HG02763 (cell line): ENCODE results near the gene CREBBP.

Experiments used
- ATAC-seq: cut with Tn5 transposase; IDR thresholded peaks from one replicate; pipeline ENCODE4 v1.9.1; 2021; ENCODE audit warnings: mild to moderate bottlenecking, moderate library complexity; ENCODE audit not compliant: unreplicated experiment

The CREBBP gene

DNA sequence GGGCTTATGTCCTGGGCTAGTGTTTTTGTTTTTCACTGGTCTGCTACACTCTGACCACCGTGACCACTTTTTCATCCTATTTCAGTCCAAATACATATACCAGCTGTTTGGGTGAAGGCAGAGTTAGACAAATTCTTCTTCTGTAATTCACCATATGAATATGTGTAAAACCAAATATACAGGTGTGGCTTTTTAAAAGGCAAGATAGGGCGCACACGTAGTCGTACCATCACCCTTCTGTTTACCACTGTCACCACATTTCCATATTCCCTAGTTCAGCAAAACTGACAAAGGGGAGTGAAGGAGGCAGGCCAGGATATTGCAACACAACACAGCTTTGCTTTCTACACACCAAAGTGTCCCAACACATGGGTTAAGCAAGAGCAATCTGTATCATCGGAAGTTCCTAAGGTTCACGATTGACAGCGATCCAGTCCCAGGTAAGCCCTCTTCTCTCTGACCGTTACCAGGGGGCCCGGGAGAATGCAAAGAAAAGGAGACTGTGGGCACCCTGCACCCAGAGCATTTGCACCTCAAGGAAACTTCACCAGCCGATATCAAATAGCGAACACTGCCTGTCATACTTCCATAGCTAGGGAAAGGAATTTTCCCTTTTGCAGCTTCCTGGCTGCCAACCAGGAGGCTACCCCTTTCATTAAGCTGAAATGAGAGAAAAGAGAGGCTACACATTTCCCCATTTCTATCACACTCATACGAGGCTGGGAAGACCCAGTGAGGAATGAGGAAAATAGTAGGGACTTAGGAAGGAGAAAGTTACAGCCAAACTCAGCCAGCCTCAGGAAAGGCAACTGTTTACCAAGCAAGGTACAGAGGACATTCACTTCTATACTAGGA is 23.1 kb downstream of the CREBBP start:
- peak; percentile 38 for ATAC-seq

DNA sequence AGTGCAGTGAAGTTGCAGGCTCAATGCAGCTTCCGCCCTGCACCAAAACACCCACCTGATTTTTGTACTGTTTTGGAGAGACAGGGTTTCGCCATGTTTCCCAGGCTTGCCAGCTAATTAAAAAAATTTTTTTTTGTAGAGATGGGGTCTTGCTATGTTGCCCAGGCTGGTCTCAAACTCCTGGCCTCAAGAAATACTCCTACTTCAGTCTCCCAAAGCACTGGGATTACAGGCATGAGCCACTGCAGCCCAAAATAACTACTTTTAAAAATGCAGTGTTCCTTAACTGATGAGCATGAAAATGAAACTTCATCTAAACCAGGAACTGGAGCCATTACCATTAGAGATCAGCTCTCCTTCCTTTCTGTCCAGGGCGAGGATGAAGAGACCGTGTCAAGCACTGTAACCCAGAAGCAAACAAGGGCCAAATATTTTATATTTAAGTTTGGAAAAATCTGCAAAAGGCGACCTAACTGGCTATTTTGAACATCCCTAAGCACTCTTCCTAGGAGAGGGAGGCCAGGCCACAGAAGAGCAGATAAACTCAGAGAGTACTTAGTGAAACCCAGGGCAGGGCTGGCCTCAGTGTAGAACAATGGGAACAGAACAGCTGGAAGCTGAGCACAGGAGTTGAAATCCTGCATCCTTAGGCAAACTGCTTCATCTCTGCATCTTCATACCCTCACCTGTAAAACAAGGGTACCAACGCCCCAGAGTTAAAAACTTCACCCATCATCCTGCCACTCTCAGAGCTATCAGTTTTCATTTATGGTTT is 24.0 kb downstream of the CREBBP start:
- ATAC-seq, result no peak

DNA sequence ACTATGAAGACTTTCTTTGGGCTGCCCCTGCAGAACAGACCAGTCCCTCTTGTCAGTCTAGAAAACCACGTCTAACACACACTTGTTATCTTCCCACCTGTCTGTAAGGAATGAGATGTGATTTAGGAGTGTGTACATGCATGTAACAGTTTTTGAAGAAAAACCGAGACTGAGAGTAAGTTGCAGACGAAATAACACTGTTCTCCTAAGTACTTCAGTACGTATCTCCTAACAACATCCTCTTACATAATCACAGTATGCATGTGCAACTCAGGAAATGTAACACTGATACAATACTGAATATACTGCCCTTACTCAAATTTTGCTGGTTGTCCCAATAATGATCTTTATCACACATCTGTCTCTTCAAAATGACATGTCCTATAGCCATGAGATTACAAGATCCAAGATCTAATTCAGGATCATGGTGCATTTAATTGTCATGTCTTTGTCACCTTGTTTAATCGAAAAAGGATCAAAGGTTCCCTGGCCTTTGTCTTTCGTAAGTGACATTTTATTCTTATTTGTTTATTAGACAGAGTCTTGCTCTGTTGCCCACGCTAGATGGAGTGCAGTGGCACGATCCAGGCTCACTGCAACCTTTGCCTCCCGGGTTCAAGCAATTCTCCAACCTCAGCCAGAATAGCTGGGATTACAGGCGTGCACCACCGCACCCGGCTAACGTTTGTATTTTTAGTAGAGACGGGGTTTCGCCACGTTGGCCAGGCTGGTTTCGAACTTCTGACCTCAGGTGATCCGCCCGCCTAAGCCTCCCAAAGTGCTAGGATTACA is 25.6 kb downstream of the CREBBP start:
- no peak for ATAC-seq

DNA sequence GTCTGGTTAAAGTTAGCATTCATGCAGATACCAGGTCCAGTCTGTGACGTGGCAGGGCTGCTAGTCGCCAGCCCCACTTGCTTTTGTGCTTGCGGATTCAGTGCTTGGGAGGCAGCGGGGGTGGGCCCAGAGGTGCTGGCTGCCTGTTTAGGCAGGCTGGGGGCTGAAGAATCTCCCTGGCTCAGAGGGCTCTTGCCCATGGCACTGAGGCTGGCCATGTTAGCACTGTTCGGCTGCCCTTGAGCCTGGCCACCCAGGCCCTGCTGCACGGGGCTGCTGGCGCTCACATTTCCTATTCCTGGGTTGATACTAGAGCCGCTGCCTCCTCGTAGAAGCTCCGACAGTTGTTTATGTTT is 30.0 kb downstream of the CREBBP start:
- ATAC-seq, result no peak

DNA sequence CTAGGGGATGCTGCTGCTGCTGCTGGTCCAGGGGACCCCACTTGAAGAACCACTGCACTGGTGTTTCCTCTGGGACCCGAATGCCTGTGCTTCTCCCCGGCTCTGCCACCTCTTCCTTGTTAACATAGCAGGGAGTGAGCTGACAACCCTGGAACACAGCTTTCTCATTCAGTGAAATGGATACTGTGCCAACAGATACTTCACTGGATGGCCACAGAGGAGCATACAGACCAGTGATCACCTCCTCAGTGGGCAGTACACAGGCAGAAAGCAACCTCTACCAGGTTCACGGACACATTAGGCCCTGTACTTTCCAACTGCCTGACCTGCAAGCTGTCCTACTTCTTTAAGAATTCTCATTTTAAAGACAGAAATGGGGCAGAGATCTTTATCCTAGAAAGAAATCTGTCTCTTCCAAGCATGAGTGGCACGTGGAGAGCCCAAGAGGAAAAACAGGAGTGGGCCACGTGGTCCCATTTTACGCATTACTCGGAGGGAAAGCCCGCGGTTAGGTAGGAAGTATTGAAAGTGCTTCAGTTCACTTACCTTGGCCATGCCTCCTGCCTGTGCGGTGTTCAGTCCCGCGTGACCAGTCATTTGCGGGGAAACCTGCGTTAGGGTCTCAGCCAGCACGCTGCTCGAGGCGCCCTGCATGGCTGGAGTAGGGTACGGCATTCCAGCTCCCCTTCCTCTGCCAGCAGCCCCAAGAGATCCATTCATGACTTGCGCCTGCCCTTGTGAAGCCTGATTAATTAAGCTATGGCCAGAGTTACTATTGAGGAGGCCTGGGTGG is 30.6 kb downstream of the CREBBP start:
- no peak for ATAC-seq

DNA sequence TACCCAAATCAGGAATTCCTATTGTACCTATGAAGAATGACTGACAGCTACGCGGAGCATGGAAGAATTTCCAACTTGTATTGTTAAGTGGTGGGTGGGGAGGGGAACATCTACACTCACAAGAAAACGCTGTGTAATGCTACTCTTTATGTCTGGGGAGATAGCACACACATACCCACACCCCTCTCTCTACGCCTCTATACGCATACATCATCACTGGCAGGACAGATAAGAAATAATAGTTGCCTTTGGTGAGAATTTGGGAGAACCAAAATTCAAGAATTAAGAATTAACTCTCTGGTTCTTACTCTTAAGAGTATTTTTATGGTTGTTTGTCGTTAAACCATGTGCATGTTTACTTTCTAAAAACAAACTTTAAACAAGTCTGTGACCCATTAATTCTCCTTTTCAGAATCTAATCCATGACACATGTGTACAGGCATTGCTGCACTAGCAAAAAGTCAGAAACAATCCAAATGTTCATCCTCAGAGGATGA is 33.9 kb downstream of the CREBBP start:
- no peak for ATAC-seq

DNA sequence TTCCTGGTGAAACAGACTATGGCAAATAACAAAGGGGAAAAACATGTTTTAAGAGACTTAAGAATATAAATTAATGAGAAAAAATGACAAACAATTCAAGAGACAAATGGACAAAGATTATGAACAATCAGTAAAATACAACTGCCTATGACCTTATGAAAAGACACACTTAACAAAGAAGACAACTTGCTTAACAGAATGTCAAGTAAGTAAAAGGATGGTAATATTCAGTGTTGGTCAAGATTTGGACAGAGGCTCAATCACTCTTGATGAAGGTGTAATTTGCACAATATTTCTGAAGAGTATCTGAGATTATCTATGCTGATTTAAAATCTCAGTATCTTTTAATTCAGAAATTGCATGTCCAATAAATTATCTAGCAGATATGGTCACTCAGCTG is 34.4 kb downstream of the CREBBP start:
- ATAC-seq, result no peak

DNA sequence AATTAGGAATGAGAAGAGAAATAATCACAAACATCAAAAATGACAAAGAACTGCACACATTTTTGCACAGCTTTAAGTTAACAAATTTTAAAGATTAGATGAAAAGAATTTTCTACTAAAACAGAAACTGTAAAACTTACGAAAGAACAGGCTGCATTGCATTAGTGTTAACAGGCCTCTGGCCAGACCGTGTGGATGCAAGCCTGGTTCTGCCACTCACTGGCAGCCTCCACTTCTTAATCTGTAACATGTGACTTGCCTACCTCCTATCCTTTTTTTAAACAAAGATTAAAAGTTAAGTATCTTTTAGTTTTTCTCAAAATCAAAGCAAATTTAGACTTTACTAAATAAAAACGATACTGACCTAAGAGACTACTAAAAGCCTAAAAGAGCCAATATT is 37.5 kb downstream of the CREBBP start:
- no peak for ATAC-seq

DNA sequence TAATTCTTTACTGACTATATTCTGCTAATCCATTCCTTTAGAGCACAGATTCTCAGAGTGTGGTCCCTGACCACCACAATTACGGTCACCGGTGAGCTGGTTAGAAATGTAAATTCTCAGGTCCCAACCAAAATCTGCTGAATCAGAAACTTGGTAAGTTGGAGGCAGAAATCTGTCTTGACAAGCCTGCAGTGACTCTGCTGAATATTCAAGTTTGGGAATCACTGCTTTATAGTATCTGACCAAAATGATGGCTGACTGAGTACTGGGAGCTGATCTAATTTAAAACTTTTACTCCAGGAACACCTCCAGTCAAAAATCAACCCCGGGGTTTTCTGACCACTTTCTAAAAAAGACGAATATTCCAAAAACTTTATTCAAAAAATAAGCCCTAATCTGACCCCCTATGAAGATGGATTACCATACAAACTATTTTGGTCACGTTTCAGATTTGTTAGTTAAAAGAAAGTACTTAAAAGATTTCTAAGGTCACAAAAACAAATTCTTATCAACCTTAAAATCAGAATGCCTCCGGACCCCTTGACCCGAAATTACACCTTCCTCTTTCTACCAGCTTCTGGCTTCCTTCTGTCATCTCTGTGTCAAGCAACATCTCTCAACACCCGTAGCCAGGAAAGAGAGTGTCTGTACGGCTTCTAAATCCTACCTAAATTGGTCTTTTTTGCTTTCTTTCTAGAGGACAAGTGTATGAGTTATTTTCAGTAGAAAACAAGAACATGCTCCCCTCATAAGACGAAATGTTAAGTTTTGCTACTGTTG is 38.6 kb downstream of the CREBBP start:
- ATAC-seq, result no peak

DNA sequence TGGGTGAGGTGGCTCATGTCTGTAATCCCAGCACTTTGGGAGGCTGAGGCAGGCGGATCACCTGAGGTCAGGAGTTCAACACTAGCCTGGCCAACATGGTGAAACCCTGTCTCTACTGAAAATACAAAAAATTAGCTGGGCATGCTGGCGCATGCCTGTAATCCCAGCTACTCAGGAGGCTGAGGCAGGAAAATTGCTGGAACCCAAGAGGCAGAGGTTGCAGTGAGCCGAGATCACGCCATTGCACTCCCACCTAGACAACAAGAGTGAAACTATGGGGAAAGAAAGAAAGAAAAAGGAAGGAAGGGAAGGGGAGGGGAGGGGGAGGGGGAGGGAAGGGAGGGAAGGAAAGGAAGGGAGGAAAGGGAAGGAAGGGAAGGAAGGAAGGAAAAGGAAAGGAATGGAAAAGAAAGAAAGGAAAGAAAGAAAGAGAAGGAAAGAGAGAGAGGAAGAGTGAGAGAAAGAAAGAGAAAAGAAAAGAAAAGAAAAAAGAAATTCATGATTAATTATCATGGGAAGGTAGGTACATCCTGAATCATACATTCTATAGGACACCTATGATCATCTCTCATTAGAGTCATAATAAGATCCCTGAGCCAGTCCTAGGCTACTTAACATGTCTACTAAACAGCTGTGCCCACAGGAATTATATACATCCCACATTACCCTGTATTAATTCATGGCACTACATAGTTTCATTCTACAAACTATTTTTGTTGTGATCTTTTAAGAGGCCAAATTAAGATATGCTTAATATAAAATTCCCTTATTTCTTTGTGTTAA is 40.9 kb downstream of the CREBBP start:
- ATAC-seq, result no peak

DNA sequence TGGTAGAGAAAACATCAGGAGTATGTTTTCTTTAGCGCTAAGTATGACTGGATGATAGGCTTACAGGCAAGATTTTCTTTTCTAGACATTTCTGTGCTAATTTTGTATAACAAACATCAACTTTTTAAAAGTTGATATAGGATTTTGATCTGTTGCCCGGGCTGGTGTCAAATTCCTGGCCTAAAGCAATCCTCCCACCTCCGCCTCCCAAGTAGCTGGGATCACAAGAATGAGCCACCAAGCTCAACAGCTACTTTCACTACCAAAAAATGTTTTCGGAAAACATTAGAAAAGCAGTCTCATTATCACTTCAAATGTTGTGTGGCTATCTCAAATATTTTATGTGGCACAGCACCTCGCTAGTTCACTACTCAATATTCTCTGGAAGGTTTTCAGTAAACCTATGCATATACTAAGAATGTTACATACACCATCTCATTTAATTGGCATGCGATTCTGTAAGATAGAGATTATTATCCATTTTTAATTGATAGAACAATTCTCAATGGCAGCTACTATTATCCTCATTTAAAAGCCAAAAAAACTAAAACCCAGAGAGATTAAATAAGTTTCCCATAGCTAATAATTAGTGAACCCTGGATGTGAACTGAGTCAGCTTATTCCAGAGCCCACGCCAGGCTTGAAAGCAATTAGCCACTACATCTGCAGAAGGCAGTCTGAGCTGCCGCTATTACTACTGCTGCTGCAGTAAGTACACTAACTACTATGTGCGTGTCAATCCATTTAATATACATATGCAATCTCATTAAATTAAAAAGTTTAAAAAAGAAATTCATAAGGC is 41.7 kb downstream of the CREBBP start:
- no peak for ATAC-seq

DNA sequence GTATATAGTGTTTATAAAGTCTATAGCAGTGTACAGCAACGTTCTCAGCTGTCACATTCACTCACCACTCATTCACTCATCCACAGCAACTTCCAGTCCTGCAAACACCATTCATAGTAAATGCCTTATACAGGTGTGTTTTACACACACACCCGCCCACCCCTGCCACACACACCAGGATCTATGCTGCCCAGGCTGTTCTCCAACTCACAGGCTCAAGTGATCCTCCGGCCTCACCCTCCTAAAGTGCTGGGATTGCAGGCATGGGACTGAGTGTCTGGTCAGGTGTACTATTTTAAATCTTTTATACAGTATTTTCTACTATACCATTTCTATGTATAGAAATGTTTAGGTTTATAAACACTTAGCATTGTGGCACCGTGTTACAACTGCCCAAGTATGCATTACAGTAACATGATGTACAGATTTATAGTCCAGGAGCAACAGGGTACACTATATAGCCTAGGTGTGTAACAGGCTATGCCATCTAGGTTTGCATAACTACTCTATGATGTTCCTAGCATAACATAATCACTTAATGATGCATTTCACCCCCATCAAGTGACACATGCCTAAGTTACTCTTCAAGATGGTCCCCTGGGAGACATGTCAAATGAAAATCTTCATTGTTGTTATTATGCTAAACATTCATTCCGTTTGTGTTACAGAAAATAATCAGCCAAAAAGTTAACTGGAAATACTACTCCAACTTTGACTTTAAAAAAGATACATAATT is 42.5 kb downstream of the CREBBP start:
- ATAC-seq, result no peak

DNA sequence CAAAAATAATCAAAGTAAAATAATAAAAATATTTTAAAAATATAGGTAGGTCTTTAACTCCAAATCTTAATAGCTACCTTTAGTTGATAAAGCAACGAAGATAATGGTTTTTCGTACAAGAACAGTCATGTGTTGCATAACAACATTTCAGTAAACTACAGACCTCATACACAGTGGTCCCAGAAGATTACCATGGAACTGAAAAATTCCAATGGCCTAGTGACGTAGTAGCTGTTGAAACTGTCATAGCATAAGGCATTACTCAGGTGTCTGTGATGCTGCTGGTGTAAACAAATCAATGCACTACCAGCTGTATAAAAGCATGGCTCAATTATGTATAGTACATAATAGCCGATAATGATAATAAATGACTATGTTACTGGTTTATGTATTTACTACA is 43.9 kb downstream of the CREBBP start:
- ATAC-seq, result no peak

DNA sequence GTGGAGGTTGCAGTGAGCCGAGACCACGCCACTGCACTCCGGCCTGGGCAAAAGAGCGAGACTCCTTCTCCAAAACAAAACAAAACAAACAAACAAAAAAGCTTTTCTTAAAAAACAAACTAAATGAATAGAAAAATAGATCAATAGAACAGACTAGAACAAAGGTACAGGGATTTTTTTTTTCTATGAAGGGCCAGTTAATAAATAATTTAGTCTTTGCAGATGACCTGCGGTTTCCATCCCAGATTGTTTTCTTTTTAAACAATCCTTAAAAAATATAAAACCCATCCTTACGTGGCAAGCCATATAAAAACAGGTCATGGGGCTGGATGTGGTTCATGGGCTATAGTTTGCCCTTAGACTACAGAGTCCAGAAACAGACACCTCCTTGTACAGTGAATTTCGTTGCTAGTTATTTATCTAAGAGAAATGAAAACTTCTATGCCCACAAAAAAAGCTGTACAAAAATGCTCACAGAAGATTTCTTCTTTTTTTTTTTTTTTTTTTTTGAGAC is 45.4 kb downstream of the CREBBP start:
- no peak for ATAC-seq

DNA sequence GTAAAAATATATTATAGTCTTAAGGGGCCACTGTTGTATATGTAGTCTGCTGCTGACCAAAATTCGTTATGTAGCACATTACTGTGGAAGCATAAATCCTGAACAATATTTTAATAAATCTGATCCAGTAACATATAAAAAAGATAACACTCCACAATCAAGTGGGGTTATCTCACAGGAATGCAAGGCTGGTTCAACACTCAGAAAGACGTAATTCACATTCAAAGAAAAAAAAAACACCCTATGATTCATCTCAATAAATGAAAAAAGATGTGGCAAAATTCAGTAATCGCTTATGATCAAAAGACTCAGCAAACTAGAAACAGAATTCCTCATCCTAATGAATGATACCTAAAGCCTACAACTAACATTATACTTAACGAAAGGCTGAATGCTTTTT is 47.8 kb downstream of the CREBBP start:
- no peak for ATAC-seq

DNA sequence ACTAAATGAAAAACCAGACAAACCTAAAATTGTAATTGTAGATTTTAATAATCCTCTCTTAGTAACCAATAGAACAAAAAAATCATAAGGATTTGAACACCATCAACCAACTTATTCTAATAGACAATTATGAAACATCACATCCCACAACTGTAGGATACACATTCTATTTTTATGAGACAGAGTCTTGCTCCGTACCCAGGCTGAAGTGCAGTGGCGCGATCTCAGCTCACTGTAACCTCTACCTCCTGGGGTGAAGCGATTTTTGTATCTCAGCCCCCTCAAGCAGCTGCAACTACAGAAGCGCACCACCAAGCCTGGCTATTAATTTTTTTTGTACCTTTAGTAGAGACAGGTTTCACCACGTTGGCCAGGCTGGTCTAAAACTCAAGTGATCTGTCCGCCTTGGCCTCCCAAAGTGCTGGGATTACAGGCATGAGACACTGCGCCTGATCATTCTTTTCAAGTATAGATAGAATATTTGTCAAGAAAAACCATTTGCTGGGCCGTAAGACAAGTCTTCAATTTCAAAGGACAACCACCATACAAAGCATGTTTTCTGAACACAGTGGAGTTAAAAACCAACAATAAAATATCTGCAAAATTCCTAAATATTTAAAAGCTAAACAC is 49.8 kb downstream of the CREBBP start:
- ATAC-seq, result no peak
